Pancreas (tissue), 10 donors: ENCODE data around the gene MAB21L3. TPM values are rescaled to one million over a fixed set of nuclear protein-coding genes. Genes with fewer than 3 reads are reported as not detected.

Experiments
- ATAC-seq, 4 donors: fragments of 200-7000 bp; cut with Tn5 transposase; one replicate each; pipeline versions ENCODE4 v1.8.0 to v1.9.1; 2020; ENCODE audit warnings: mild to moderate bottlenecking in 4 of 4, moderate library complexity in 4 of 4
- DNase-seq, 6 donors: peaks; one replicate each; pipeline ENCODE4 v3.0.0-alpha.2; 2020
- FAIRE-seq: peaks from 2 replicates; lab custom pipeline; 2012; peaks lifted over from hg19 to GRCh38; lab: Jason Lieb, UNC
- H3K27ac ChIP-seq, 4 donors: fragments of 200-600 bp; sonication (generic); 1 replicate in 3 of 4; 2 replicates in 1 of 4; pipeline versions ENCODE4 v1.5.0 to v1.8.0; 2020
- H3K27me3 ChIP-seq, 4 donors: fragments of 200-600 bp; one replicate each; pipeline ENCODE4 v1.8.0; 2021
- H3K36me3 ChIP-seq, 3 donors: fragments of 200-600 bp; sonication (generic) in 1 of 3; one replicate each; pipeline versions ENCODE4 v1.5.0 to v1.8.0; 2020 to 2021
- H3K4me1 ChIP-seq, 3 donors: fragments of 200-600 bp; one replicate each; pipeline ENCODE4 v1.8.0; 2021
- H3K4me3 ChIP-seq, 4 donors: fragments of 200-600 bp; sonication (generic) in 2 of 4; one replicate each; pipeline versions ENCODE4 v1.5.0 to v1.8.0; 2020 to 2021
- H3K9me3 ChIP-seq, 4 donors: fragments of 200-600 bp; one replicate each; pipeline ENCODE4 v1.8.0; 2021
- CTCF ChIP-seq, 4 donors: fragments of 200-600 bp; sonication (generic) in 3 of 4; IDR thresholded peaks; one replicate each; pipeline versions ENCODE4 v1.5.0 to v1.8.0; 2021; ENCODE audit warnings: antibody characterized with exemption in 4 of 4
- WGBS, 2 donors: extraction: QIAGEN DNeasy Blood & Tissue Kit; methylation state at CpG; one replicate each; pipeline ENCODE4 v1.1.7; 2013; 5-methylcytosine and 5-hydroxymethylcytosine counted together
- intact Hi-C, 3 donors: fragments of 100-400 bp; cut with DNase I; formaldehyde crosslinking; loops; one replicate each; pipeline versions ENCODE4 v1.11.1 to v1.14.2; 2022
- polyA plus RNA-seq, 2 donors: library from polyadenylated mRNA; stranded (reverse); fragments of 200-250 nt; gene quantifications; one replicate each; pipeline ENCODE4 v1.2.3, GENCODE V29; 2013
- total RNA-seq, 6 donors: library from RNA; stranded (reverse); fragmentation: NEBNext Ultra II Directional in 4 of 6; extraction: Animal tissue kit (Norgen Biotek cat#: 25700) in 4 of 6; gene quantifications; one replicate each; pipeline versions ENCODE4 v1.2.1 to v1.2.4, GENCODE V29; 2021 to 2023
- donor health status: healthy with polysubstance abuse.
- donor health status: DM: no; HTN: no; CAD: no; lungs with moderate emphysema.
- donor health status: DM: no; HTN: no; CAD: no.
- donor health status: control.
- donor health status: control.
- donor health status: Bipolar disorder and iron deficiency.
- donor health status: DM: yes; HTN: yes; CAD: no.
- donor health status: DM: no; HTN: no; CAD: no.
- donor health status: DM: no; HTN: no; CAD: no.
- donor health status: DM: yes; HTN: yes; CAD: no.

Gene MAB21L3
- total and polyA plus RNA-seq, 8 donors = 0.12 TPM; not detected in 7

DNA sequence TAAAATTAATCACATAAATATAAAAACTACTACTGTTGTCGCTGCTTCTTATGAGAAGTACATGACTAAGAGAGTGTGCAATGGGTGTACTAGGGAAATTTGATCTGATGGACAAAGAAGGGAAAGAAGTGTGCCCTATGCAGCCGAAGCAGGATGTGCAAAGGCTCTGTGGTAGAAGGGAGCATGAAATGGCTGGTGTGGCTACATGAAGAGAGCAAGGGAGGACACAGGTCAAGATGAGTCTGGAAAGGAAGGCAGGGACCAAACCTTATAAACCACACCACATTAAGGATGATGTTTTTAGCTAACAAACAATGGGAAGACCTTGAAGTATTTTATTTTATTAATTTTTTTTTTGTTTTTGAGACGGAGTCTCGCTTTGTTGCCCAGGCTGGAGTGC lies 20.0 kb downstream of the MAB21L3 start:
- no peak overlapping the region for H3K27ac ChIP-seq
- no peaks in the 10 kb centered on the region for H3K4me1 ChIP-seq
- ATAC-seq = no peak
- WGBS, 2 donors = 74 to 93% methylated on average over 4 of the region's 4 CpGs
- DNase-seq = no peak
- no peak for TF ChIP-seq CTCF (IDR thresholded peaks at IDR 0.05)
- no peaks in the 10 kb centered on the region for H3K9me3 ChIP-seq
- no peaks in the 10 kb centered on the region for H3K27me3 ChIP-seq
- H3K4me3 ChIP-seq = no peak overlapping the region
- intact Hi-C loops = no loop called here
- no peak for FAIRE-seq
- H3K36me3 ChIP-seq = no peaks in the 10 kb centered on the region

DNA sequence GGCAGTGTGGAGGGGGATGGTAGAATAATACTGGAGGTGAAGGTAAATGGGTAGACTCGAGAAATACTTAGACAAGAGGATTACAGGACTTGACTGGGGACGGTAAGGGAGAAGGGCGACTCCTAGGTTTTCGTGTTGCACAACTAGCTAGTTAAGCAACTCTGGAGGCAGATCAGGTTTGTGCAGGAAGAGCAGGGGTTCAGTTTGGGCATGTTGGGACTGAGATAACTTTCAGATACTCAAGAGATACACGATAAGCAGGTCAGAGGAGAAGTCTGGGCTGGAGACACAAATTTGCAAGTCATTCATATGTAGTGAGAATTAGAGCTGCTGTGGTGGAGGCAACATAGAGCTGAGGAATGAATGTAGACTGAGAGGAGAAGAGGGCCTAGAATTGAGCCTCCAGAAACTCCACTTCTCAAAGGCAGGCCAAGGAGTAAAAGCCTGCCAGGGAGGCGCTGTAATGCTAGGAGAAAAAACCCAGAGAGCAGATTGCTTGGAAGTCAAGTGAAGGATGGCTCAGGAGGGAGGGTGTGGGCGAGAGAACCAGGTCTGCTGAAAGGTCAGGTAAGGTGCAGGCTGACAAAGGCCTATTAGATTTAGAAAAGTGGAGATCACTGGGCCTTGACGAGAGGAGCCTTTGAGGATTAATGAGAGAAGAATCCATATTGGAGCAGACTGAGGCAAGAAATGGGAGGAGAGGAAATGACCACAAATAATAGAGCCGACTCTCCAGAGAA lies 20.8 kb downstream of the MAB21L3 start:
- FAIRE-seq = no peak
- no peak for TF ChIP-seq CTCF (IDR thresholded peaks at IDR 0.05)
- H3K36me3 ChIP-seq = no peaks in the 10 kb centered on the region
- H3K4me3 ChIP-seq = no peak overlapping the region
- H3K9me3 ChIP-seq = no peaks in the 10 kb centered on the region
- no peak for DNase-seq
- intact Hi-C loops = no loop called here
- no peaks in the 10 kb centered on the region for H3K27me3 ChIP-seq
- no peaks in the 10 kb centered on the region for H3K4me1 ChIP-seq
- WGBS, 2 donors = 73 to 85% methylated on average over 9 of the region's 9 CpGs
- H3K27ac ChIP-seq = no peak overlapping the region
- no peak for ATAC-seq

GRCh38 chr1:116133696-116134475 lies 22.7 kb downstream of the MAB21L3 start:
- Histone ChIP-seq H3K36me3 (no peaks in the 10 kb centered on the region), H3K27me3 (no peaks in the 10 kb centered on the region), H3K9me3 (no peaks in the 10 kb centered on the region), H3K4me1 (no peaks in the 10 kb centered on the region), H3K27ac (no peak overlapping the region), H3K4me3 (no peak overlapping the region)
- no peak for DNase-seq
- WGBS, 2 donors = 54 to 64% methylated on average over 8 of the region's 8 CpGs
- intact Hi-C loops = no loop called here
- FAIRE-seq = no peak
- ATAC-seq = no peak
- TF ChIP-seq CTCF (IDR thresholded peaks at IDR 0.05) = no peak

- no peak for TF ChIP-seq CTCF (IDR thresholded peaks at IDR 0.05)
- H3K4me1 ChIP-seq = no peaks in the 10 kb centered on the region
- intact Hi-C loops = no loop called here
- DNase-seq = no peak
- H3K27me3 ChIP-seq = no peaks in the 10 kb centered on the region
- H3K36me3 ChIP-seq = no peaks in the 10 kb centered on the region
- no peaks in the 10 kb centered on the region for H3K9me3 ChIP-seq
- no peak for FAIRE-seq
- ATAC-seq = no peak
- no peak overlapping the region for H3K27ac ChIP-seq
- H3K4me3 ChIP-seq = no peak overlapping the region
- 51 to 52% methylated on average over 2 of the region's 2 CpGs for WGBS, 2 donors
These were observed 23.2 kb downstream of the MAB21L3 start for GRCh38 chr1:116134476-116134773.
